IMR-90 (cell line): ENCODE results near the gene FXYD5. TPM values are rescaled to one million over a fixed set of nuclear protein-coding genes. Genes with fewer than 3 reads are reported as not detected.

Source experiments
- ATAC-seq: fragments of 200-7000 bp; cut with Tn5 transposase; 2 replicates; pipeline ENCODE4 v1.9.1; 2020; ENCODE audit warnings: low read depth, mild to moderate bottlenecking, moderate library complexity
- BruUV-seq: library from RNA; stranded (reverse); fragments of 400-500 nt; replicated peaks from 2 replicates; lab custom pipeline; 2021; lab: Mats Ljungman, UMichigan
- CTCF ChIA-PET: fragments of 300-600 bp; formaldehyde crosslinking; extraction: SDS; loops from one replicate; lab custom pipeline; 2021; ENCODE audit warnings: antibody characterized with exemption; lab: Yijun Ruan, JAX
- POLR2A ChIA-PET: fragments of 300-600 bp; sonication (Branson Sonifier 250); formaldehyde crosslinking; loops from one replicate; lab custom pipeline; 2022; ENCODE audit warnings: antibody characterized with exemption; ENCODE audit not compliant: unreplicated experiment; lab: Charles Lee
- DNase-seq: peaks from one replicate; pipeline ENCODE4 v3.0.0; 2013
- H2AFZ ChIP-seq: replicated peaks from 2 replicates; pipeline ENCODE3; 2013; ENCODE audit warnings: low read length, mild to moderate bottlenecking; ENCODE audit not compliant: poor library complexity
- H2AK5ac ChIP-seq: 2 replicates; pipeline ENCODE4 v1.6.1; 2013; ENCODE audit warnings: low read depth, low read length, inconsistent platforms
- H2AK9ac ChIP-seq: replicated peaks from 2 replicates; pipeline ENCODE3; 2013; ENCODE audit warnings: mild to moderate bottlenecking, low read depth, low read length, moderate library complexity; ENCODE audit not compliant: poor library complexity
- H2BK120ac ChIP-seq: 2 replicates; pipeline ENCODE4 v1.6.1; 2013; ENCODE audit warnings: low read depth, low read length, inconsistent platforms
- H2BK15ac ChIP-seq: 3 replicates; pipeline ENCODE4 v1.6.1; 2013; ENCODE audit warnings: low read depth, low read length, inconsistent platforms
- H2BK20ac ChIP-seq: 2 replicates; pipeline ENCODE4 v1.6.1; 2013; ENCODE audit warnings: low read depth, mild to moderate bottlenecking, inconsistent platforms, low read length, moderate library complexity
- H2BK5ac ChIP-seq: 2 replicates; pipeline ENCODE4 v1.6.1; 2013; ENCODE audit warnings: mild to moderate bottlenecking, low read depth, low read length, inconsistent platforms; ENCODE audit not compliant: poor library complexity, severe bottlenecking
- H3K14ac ChIP-seq: replicated peaks from 2 replicates; pipeline ENCODE4 v1.6.1; 2013; ENCODE audit warnings: low read depth, low read length, inconsistent platforms
- H3K18ac ChIP-seq: 2 replicates; pipeline ENCODE4 v1.6.1; 2013; ENCODE audit warnings: low read depth, low read length, control low read depth
- H3K23ac ChIP-seq: 2 replicates; pipeline ENCODE4 v1.6.1; 2013; ENCODE audit warnings: low read depth, low read length, inconsistent platforms
- H3K27ac ChIP-seq: 2 replicates; pipeline ENCODE4 v1.5.1; 2013; ENCODE audit warnings: mild to moderate bottlenecking, control low read depth, low read length; ENCODE audit not compliant: insufficient read depth
- H3K27me3 ChIP-seq: 2 replicates; pipeline ENCODE4 v1.6.1; 2013; ENCODE audit warnings: low read length; ENCODE audit not compliant: control insufficient read depth, insufficient read depth
- H3K36me3 ChIP-seq: 2 replicates; pipeline ENCODE4 v1.6.1; 2013; ENCODE audit warnings: low read length, mixed read lengths; ENCODE audit not compliant: control insufficient read depth, insufficient read depth
- H3K4ac ChIP-seq: 2 replicates; pipeline ENCODE4 v1.6.1; 2013; ENCODE audit warnings: low read depth, low read length, inconsistent platforms
- H3K4me1 ChIP-seq: 2 replicates; pipeline ENCODE4 v1.6.1; 2013; ENCODE audit warnings: low read length, mixed read lengths; ENCODE audit not compliant: control insufficient read depth, insufficient read depth
- H3K4me2 ChIP-seq: 2 replicates; pipeline ENCODE4 v1.6.1; 2013; ENCODE audit warnings: low read depth, mild to moderate bottlenecking, control low read depth, low read length, moderate library complexity
- H3K4me3 ChIP-seq: 2 replicates; pipeline ENCODE4 v1.5.1; 2013; ENCODE audit warnings: low read depth, mild to moderate bottlenecking, control low read depth, low read length, moderate library complexity; ENCODE audit not compliant: insufficient read depth
- H3K56ac ChIP-seq: 2 replicates; pipeline ENCODE4 v1.6.1; 2013; ENCODE audit warnings: low read length, inconsistent platforms; ENCODE audit not compliant: insufficient read depth; ENCODE audit errors: extremely low read depth
- H3K79me1 ChIP-seq, 2 experiments: 2 replicates each; pipeline ENCODE4 v1.6.1; 2013; ENCODE audit warnings: low read length in 2 of 2, inconsistent platforms in 1 of 2, low read depth in 1 of 2
- H3K9ac ChIP-seq: 2 replicates; pipeline ENCODE4 v1.6.1; 2013; ENCODE audit warnings: low read depth, low read length, control low read depth
- H3K9me1 ChIP-seq: 2 replicates; pipeline ENCODE4 v1.6.1; 2013; ENCODE audit warnings: low read length, inconsistent platforms; ENCODE audit not compliant: insufficient read depth
- H3K9me3 ChIP-seq: 2 replicates; pipeline ENCODE4 v1.6.1; 2013; ENCODE audit warnings: low read length; ENCODE audit not compliant: control insufficient read depth, insufficient read depth
- H4K20me1 ChIP-seq: 2 replicates; pipeline ENCODE4 v1.6.1; 2013; ENCODE audit warnings: low read length, inconsistent platforms; ENCODE audit not compliant: insufficient read depth
- H4K5ac ChIP-seq: 2 replicates; pipeline ENCODE4 v1.6.1; 2013; ENCODE audit warnings: mild to moderate bottlenecking, low read depth, low read length, control low read depth
- H4K8ac ChIP-seq, 2 experiments: 2 replicates each; pipeline ENCODE4 v1.6.1; 2013; ENCODE audit warnings: low read depth in 2 of 2, low read length in 2 of 2, control low read depth in 1 of 2, inconsistent platforms in 1 of 2
- H4K91ac ChIP-seq: 2 replicates; pipeline ENCODE4 v1.6.1; 2013; ENCODE audit warnings: low read depth, low read length, inconsistent platforms; ENCODE audit not compliant: insufficient read depth
- BHLHE40 ChIP-seq: fragments of 150-350 bp; IDR thresholded peaks from 2 replicates; pipeline ENCODE4 v1.6.1; 2016; ENCODE audit warnings: mild to moderate bottlenecking, low read depth, low read length
- CEBPB ChIP-seq: IDR thresholded peaks from 2 replicates; pipeline ENCODE4 v1.6.1; 2012; ENCODE audit warnings: low read depth, low read length, improper control_type of control experiment
- CHD1 ChIP-seq: IDR thresholded peaks from 2 replicates; pipeline ENCODE4 v1.6.1; 2012; ENCODE audit warnings: low read depth, low read length, improper control_type of control experiment
- FOS ChIP-seq: fragments of 150-350 bp; IDR thresholded peaks from 2 replicates; pipeline ENCODE4 v1.6.1; 2016; ENCODE audit warnings: low read depth, low read length
- MAFK ChIP-seq: IDR thresholded peaks from 2 replicates; pipeline ENCODE4 v1.6.1; 2012; ENCODE audit warnings: low read depth, low read length, improper control_type of control experiment
- MAZ ChIP-seq: IDR thresholded peaks from 2 replicates; pipeline ENCODE4 v1.6.1; 2012; ENCODE audit warnings: low read depth, mild to moderate bottlenecking, low read length, improper control_type of control experiment, moderate library complexity, borderline replicate concordance
- MXI1 ChIP-seq: IDR thresholded peaks from 2 replicates; pipeline ENCODE4 v1.6.1; 2012; ENCODE audit warnings: low read depth, mild to moderate bottlenecking, low read length, moderate library complexity, borderline replicate concordance
- NFE2L2 ChIP-seq: fragments of 150-350 bp; IDR thresholded peaks from 2 replicates; pipeline ENCODE4 v1.6.1; 2016; ENCODE audit warnings: low read depth, mild to moderate bottlenecking, low read length
- POLR2A ChIP-seq: IDR thresholded peaks from 2 replicates; pipeline ENCODE4 v1.6.1; 2012; ENCODE audit warnings: mild to moderate bottlenecking, low read depth, low read length
- RAD21 ChIP-seq: IDR thresholded peaks from 2 replicates; pipeline ENCODE4 v1.6.1; 2012; ENCODE audit warnings: low read length, improper control_type of control experiment
- RCOR1 ChIP-seq: IDR thresholded peaks from 2 replicates; pipeline ENCODE4 v1.6.1; 2012; ENCODE audit warnings: mild to moderate bottlenecking, low read length, improper control_type of control experiment; ENCODE audit not compliant: insufficient replicate concordance
- RFX5 ChIP-seq: IDR thresholded peaks from 2 replicates; pipeline ENCODE4 v1.8.0; 2012; ENCODE audit warnings: low read depth, mild to moderate bottlenecking, low read length, moderate library complexity
- SMC3 ChIP-seq: fragments of 150-350 bp; IDR thresholded peaks from 2 replicates; pipeline ENCODE4 v1.6.1; 2016; ENCODE audit warnings: low read depth, mild to moderate bottlenecking, antibody characterized with exemption, low read length, moderate library complexity
- WGBS, 2 experiments: methylation state at CpG; one replicate each; pipeline versions ENCODE4 v1.1.5 to v1.1.7; 2013; ENCODE audit warnings: missing lambda C conversion rate in 2 of 2; ENCODE audit not compliant: insufficient read length in 1 of 2; ENCODE audit errors: extremely low coverage in 2 of 2; 5-methylcytosine and 5-hydroxymethylcytosine counted together
- dilution Hi-C: fragments of 300-500 bp; cut with HindIII; formaldehyde crosslinking; loops from one replicate; pipeline ENCODE4 v1.14.3; 2018; ENCODE audit warnings: low sequenced_read_pairs; ENCODE audit not compliant: unreplicated experiment
- in situ Hi-C: fragments of 300-500 bp; cut with MboI; formaldehyde crosslinking; loops from 3 replicates; pipeline ENCODE4 v1.14.3; 2019; ENCODE audit warnings: low sequenced_read_pairs, inconsistent platforms, mixed read lengths
- intact Hi-C: fragments of 100-400 bp; cut with micrococcal nuclease; formaldehyde crosslinking; loops from 2 replicates; pipeline ENCODE4 v1.10.0; 2022
- polyA plus RNA-seq, 3 experiments: library from polyadenylated mRNA; depleted of rRNA; stranded (reverse); fragments of >200 nt; gene quantifications; 2 replicates each; pipeline ENCODE4 v1.2.3, GENCODE V29; 2012; ENCODE audit warnings: low replicate concordance in 1 of 3
- total RNA-seq: library from RNA; depleted of rRNA; stranded (reverse); fragments of >200 nt; gene quantifications from 2 replicates; pipeline ENCODE4 v1.2.3, GENCODE V29; 2012
- TF ChIP-seq, protein P1 (sequence below): fragments of 150-350 bp; IDR thresholded peaks from 2 replicates; pipeline ENCODE4 v1.6.1; 2016; ENCODE audit warnings: low read depth, mild to moderate bottlenecking, low read length, moderate library complexity, borderline replicate concordance
- TF ChIP-seq, protein P2 (sequence below): conservative IDR thresholded peaks from 2 replicates; pipeline ENCODE4 v1.5.1; 2012; ENCODE audit warnings: mild to moderate bottlenecking, low read depth, low read length, improper control_type of control experiment
- TF ChIP-seq, protein P3 (sequence below): fragments of 150-350 bp; IDR thresholded peaks from 2 replicates; pipeline ENCODE4 v1.6.1; 2017; ENCODE audit warnings: mild to moderate bottlenecking, antibody characterized with exemption, low read length, low read depth

FXYD5 gene
- total and polyA plus RNA-seq, 2 of the 4 experiments (the other 2 are of a cell fraction) = 53.6 to 245 TPM

DNA sequence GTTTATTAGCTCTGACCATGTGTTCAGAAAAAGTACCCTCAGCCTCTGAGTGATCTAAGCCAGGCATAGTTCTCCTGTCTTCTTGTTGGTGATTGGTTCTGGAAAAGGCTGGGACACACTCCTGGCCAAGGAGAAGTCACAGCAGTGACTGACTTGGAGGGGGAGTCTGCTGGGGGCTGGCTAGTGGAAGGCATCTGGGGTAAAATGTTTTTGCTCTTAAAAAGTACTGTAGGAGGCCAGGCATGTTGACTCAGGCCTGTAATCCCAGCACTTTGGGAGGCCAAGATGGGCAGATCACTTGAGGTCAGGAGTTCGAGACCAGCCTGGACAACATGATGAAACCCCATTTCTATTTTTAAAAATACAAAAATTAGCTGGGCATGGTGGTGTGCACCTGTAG is 52.3 kb downstream of the FXYD5 start:
- no peak overlapping the region for H3K23ac ChIP-seq
- ChIA-PET POLR2A (no interaction called here), CTCF (no interaction called here)
- no peak overlapping the region for H2BK120ac ChIP-seq
- H3K4me3 ChIP-seq = no peak overlapping the region
- H3K9me3 ChIP-seq = no peaks in the 10 kb centered on the region
- H3K9ac ChIP-seq = no peak overlapping the region
- H2AFZ ChIP-seq = no peak overlapping the region
- in situ Hi-C loops (no loop called here), intact Hi-C loops (no loop called here), dilution Hi-C loops (no loop called here)
- no CpG with 5 or more reads among the region's 1 CpG for WGBS, 2 experiments
- H4K91ac ChIP-seq = no peak overlapping the region
- H3K4ac ChIP-seq = no peak overlapping the region
- no peaks in the 10 kb centered on the region for H3K79me1 ChIP-seq
- H3K56ac ChIP-seq = no peak overlapping the region
- H3K4me1 ChIP-seq = no peaks in the 10 kb centered on the region
- H2BK20ac ChIP-seq = no peak overlapping the region
- TF ChIP-seq RCOR1 (no peak), RFX5 (no peak), MAFK (no peak), CHD1 (no peak), SMC3 (no peak), FOS (no peak), POLR2A (no peak), MXI1 (no peak), MAZ (no peak), BHLHE40 (no peak), RAD21 (no peak), NFE2L2 (no peak), CEBPB (no peak)
- TF ChIP-seq, protein P1, sequence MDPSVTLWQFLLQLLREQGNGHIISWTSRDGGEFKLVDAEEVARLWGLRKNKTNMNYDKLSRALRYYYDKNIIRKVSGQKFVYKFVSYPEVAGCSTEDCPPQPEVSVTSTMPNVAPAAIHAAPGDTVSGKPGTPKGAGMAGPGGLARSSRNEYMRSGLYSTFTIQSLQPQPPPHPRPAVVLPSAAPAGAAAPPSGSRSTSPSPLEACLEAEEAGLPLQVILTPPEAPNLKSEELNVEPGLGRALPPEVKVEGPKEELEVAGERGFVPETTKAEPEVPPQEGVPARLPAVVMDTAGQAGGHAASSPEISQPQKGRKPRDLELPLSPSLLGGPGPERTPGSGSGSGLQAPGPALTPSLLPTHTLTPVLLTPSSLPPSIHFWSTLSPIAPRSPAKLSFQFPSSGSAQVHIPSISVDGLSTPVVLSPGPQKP = no peak
- TF ChIP-seq, protein P2, sequence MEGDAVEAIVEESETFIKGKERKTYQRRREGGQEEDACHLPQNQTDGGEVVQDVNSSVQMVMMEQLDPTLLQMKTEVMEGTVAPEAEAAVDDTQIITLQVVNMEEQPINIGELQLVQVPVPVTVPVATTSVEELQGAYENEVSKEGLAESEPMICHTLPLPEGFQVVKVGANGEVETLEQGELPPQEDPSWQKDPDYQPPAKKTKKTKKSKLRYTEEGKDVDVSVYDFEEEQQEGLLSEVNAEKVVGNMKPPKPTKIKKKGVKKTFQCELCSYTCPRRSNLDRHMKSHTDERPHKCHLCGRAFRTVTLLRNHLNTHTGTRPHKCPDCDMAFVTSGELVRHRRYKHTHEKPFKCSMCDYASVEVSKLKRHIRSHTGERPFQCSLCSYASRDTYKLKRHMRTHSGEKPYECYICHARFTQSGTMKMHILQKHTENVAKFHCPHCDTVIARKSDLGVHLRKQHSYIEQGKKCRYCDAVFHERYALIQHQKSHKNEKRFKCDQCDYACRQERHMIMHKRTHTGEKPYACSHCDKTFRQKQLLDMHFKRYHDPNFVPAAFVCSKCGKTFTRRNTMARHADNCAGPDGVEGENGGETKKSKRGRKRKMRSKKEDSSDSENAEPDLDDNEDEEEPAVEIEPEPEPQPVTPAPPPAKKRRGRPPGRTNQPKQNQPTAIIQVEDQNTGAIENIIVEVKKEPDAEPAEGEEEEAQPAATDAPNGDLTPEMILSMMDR = no peak
- TF ChIP-seq, protein P3, sequence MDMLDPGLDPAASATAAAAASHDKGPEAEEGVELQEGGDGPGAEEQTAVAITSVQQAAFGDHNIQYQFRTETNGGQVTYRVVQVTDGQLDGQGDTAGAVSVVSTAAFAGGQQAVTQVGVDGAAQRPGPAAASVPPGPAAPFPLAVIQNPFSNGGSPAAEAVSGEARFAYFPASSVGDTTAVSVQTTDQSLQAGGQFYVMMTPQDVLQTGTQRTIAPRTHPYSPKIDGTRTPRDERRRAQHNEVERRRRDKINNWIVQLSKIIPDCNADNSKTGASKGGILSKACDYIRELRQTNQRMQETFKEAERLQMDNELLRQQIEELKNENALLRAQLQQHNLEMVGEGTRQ = no peak
- no peaks in the 10 kb centered on the region for H3K9me1 ChIP-seq
- DNase-seq (no peak), ATAC-seq (no peak)
- H2BK5ac ChIP-seq = no peak overlapping the region
- no peak overlapping the region for H2AK9ac ChIP-seq
- no peak overlapping the region for H3K27ac ChIP-seq
- H3K27me3 ChIP-seq = peaks cover 3% of the 10 kb centered on the region
- no peak overlapping the region for H2BK15ac ChIP-seq
- H4K5ac ChIP-seq = no peak overlapping the region
- no peak overlapping the region for H3K14ac ChIP-seq
- no peaks in the 10 kb centered on the region for H3K36me3 ChIP-seq
- no peaks in the 10 kb centered on the region for H4K20me1 ChIP-seq
- no peak overlapping the region for H2AK5ac ChIP-seq
- H4K8ac ChIP-seq = no peak overlapping the region
- no peak overlapping the region for H3K4me2 ChIP-seq
- H3K18ac ChIP-seq = no peak overlapping the region
- no TSS peak for BruUV-seq
